ENCODE results near the gene TRAFD1. TPM values are rescaled to one million over a fixed set of nuclear protein-coding genes. Genes with fewer than 3 reads are reported as not detected.

TRAFD1 gene
- total and polyA plus RNA-seq, 2 of the 13 experiments (the other 11 are each of a cell fraction or from before 2014, with no cell fraction given) = 9.5 to 20.9 TPM

GRCh38 chr12:112108202-112109079, 16.9 kb upstream of the TRAFD1 start, which contains the start of gene NAA25 (continued):
- TF ChIP-seq ZNF431 (CRISPR knock-in tag; IDR thresholded peaks at IDR 0.05; ENCODE audit: borderline replicate concordance, low read depth) (peak; percentile 84; the same call in 1 of the 2 replicates), YEATS4 (CRISPR knock-in tag; IDR thresholded peaks at IDR 0.05; ENCODE audit: borderline replicate concordance) (peak; percentile 87), IKZF5 (CRISPR knock-in tag; IDR thresholded peaks at IDR 0.05) (peak; percentile 43; the same call in 1 of the 2 replicates), ZNF430 (CRISPR knock-in tag; IDR thresholded peaks at IDR 0.05) (0 out of 2 replicates have a peak, but pooled peaks have one; percentile 68), TMF1 (CRISPR knock-in tag; IDR thresholded peaks at IDR 0.05; ENCODE audit: low read depth) (no peak; the same call in 1 of the 2 replicates), TGIF2 (CRISPR knock-in tag; IDR thresholded peaks at IDR 0.05) (peak; percentile 96), HDAC1 (CRISPR knock-in tag; IDR thresholded peaks at IDR 0.05) (peak; percentile 49), ZNF224 (CRISPR knock-in tag; IDR thresholded peaks at IDR 0.05) (peak; percentile 63; the same call in 1 of the 2 replicates), XRCC5 (optimal IDR thresholded peaks at IDR 0.05; ENCODE audit: low read length) (peak; percentile 29), ERF (CRISPR knock-in tag; IDR thresholded peaks at IDR 0.05) (peak; percentile 15; the same call in 1 of the 2 replicates), ZNF773 (CRISPR knock-in tag; IDR thresholded peaks at IDR 0.05; ENCODE audit: borderline replicate concordance) (peak; percentile 14; the same call in 1 of the 2 replicates), ZNF335 (CRISPR knock-in tag; IDR thresholded peaks at IDR 0.05) (peak; percentile 95), ZKSCAN8 (CRISPR knock-in tag; IDR thresholded peaks at IDR 0.05; ENCODE audit: borderline replicate concordance) (peak; percentile 57; the same call in 1 of the 2 replicates), SATB2 (CRISPR knock-in tag; IDR thresholded peaks at IDR 0.05) (peak; percentile 45; the same call in 1 of the 2 replicates), MTF1 (CRISPR knock-in tag; IDR thresholded peaks at IDR 0.05) (no peak), ZNF720 (CRISPR knock-in tag; IDR thresholded peaks at IDR 0.05) (no peak), NFE2L2 (IDR thresholded peaks at IDR 0.05; ENCODE audit: low read length) (no peak), ARNT (IDR thresholded peaks at IDR 0.05) (no peak), SETDB1 (CRISPR knock-in tag; IDR thresholded peaks at IDR 0.05; ENCODE audit: borderline replicate concordance) (peak; percentile 51; the same call in 1 of the 2 replicates), ZNF263 (CRISPR knock-in tag; IDR thresholded peaks at IDR 0.05) (peak; percentile 54; the same call in 1 of the 2 replicates), KMT2B (CRISPR knock-in tag; IDR thresholded peaks at IDR 0.05) (peak; percentile 65; the same call in 1 of the 2 replicates), ZC3H13 (CRISPR knock-in tag; IDR thresholded peaks at IDR 0.05) (no peak), REPIN1 (CRISPR knock-in tag; IDR thresholded peaks at IDR 0.05; ENCODE audit: borderline replicate concordance, low read depth) (peak; percentile 83), ETV5 (CRISPR knock-in tag; IDR thresholded peaks at IDR 0.05; ENCODE audit: borderline replicate concordance) (peak; percentile 55; the same call in 1 of the 2 replicates), ZNF331 (CRISPR knock-in tag; IDR thresholded peaks at IDR 0.05) (0 out of 2 replicates have a peak, but pooled peaks have one; percentile 3)
- TF ChIP-seq, protein P1, sequence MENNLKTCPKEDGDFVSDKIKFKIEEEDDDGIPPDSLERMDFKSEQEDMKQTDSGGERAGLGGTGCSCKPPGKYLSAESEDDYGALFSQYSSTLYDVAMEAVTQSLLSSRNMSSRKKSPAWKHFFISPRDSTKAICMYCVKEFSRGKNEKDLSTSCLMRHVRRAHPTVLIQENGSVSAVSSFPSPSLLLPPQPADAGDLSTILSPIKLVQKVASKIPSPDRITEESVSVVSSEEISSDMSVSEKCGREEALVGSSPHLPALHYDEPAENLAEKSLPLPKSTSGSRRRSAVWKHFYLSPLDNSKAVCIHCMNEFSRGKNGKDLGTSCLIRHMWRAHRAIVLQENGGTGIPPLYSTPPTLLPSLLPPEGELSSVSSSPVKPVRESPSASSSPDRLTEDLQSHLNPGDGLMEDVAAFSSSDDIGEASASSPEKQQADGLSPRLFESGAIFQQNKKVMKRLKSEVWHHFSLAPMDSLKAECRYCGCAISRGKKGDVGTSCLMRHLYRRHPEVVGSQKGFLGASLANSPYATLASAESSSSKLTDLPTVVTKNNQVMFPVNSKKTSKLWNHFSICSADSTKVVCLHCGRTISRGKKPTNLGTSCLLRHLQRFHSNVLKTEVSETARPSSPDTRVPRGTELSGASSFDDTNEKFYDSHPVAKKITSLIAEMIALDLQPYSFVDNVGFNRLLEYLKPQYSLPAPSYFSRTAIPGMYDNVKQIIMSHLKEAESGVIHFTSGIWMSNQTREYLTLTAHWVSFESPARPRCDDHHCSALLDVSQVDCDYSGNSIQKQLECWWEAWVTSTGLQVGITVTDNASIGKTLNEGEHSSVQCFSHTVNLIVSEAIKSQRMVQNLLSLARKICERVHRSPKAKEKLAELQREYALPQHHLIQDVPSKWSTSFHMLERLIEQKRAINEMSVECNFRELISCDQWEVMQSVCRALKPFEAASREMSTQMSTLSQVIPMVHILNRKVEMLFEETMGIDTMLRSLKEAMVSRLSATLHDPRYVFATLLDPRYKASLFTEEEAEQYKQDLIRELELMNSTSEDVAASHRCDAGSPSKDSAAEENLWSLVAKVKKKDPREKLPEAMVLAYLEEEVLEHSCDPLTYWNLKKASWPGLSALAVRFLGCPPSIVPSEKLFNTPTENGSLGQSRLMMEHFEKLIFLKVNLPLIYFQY (CRISPR knock-in tag; IDR thresholded peaks at IDR 0.05; ENCODE audit: borderline replicate concordance) = no peak
